Limb (tissue), 2 donors: Measurements from ENCODE around the gene ZNF483.
"Not testable (repeated sequence)": the region's sequence is repeated elsewhere in the genome, so short reads cannot be mapped to it uniquely, and the experiment has no call there.

Source experiments
- DNase-seq, 2 donors: peaks; one replicate each; pipeline ENCODE4 v3.0.0-alpha.2; 2016; ENCODE audit errors: extremely low spot score in 2 of 2

ZNF483 gene

GRCh38 chr9:111610149-111610548 lies 85.2 kb downstream of the ZNF483 start:
- DNase-seq, result no peak

GRCh38 chr9:111610845-111611244 lies 85.9 kb downstream of the ZNF483 start:
- no peak for DNase-seq

GRCh38 chr9:111613436-111614040 lies 88.6 kb downstream of the ZNF483 start:
- no peak for DNase-seq

GRCh38 chr9:111615928-111616327 lies 90.9 kb downstream of the ZNF483 start:
- no peak for DNase-seq

GRCh38 chr9:111617349-111617748 lies 92.4 kb downstream of the ZNF483 start:
- DNase-seq, result not testable (repeated sequence)

- no peak for DNase-seq
Measured at GRCh38 chr9:111621895-111622480, 97.0 kb downstream of the ZNF483 start.

- DNase-seq, result no peak
Measured at GRCh38 chr9:111622626-111623025, 97.6 kb downstream of the ZNF483 start.
